Keratinocyte (primary cell): ENCODE measurements around the gene KPNA5. TPM values are rescaled to one million over a fixed set of nuclear protein-coding genes. Genes with fewer than 3 reads are reported as not detected.

Experiments used
- DNase-seq: peaks from one replicate; pipeline ENCODE4 v3.0.0-alpha.2; 2011; ENCODE audit warnings: low read depth, missing footprints, low spot score
- FAIRE-seq: peaks from 2 replicates; lab custom pipeline; 2011; peaks lifted over from hg19 to GRCh38; lab: Jason Lieb, UNC
- H2AFZ ChIP-seq: 2 replicates; pipeline ENCODE4 v1.6.0; 2012; ENCODE audit warnings: low read length, control low read depth, inconsistent platforms; ENCODE audit not compliant: control insufficient read depth
- H3K27ac ChIP-seq: 2 replicates; pipeline ENCODE4 v1.5.1; 2011; ENCODE audit warnings: low read length; ENCODE audit not compliant: control insufficient read depth, insufficient read depth
- H3K27me3 ChIP-seq: 3 replicates; pipeline ENCODE4 v1.6.0; 2011; ENCODE audit warnings: low read length; ENCODE audit not compliant: control insufficient read depth, insufficient read depth; ENCODE audit errors: extremely low read depth
- H3K36me3 ChIP-seq, 2 experiments: 2 replicates in 1 of 2; 3 replicates in 1 of 2; pipeline ENCODE4 v1.5.1; 2011; ENCODE audit warnings: low read length in 2 of 2, mild to moderate bottlenecking in 1 of 2; ENCODE audit not compliant: control insufficient read depth in 2 of 2, insufficient read depth in 2 of 2; ENCODE audit errors: extremely low read depth in 1 of 2
- H3K4me1 ChIP-seq: 3 replicates; pipeline ENCODE4 v1.5.1; 2011; ENCODE audit warnings: low read length; ENCODE audit not compliant: control insufficient read depth, insufficient read depth; ENCODE audit errors: extremely low read depth
- H3K4me2 ChIP-seq: 3 replicates; pipeline ENCODE4 v1.6.0; 2011; ENCODE audit warnings: low read depth, low read length; ENCODE audit not compliant: control insufficient read depth, insufficient read depth; ENCODE audit errors: extremely low read depth
- H3K4me3 ChIP-seq, 3 experiments: fragments of 200-600 bp in 1 of 3; sonication (generic) in 1 of 3; 2 replicates in 2 of 3; 3 replicates in 1 of 3; pipeline ENCODE4 v1.5.1; 2011 to 2016; ENCODE audit warnings: low read length in 3 of 3, mild to moderate bottlenecking in 3 of 3, control low read depth in 2 of 3, inconsistent platforms in 1 of 3, low read depth in 1 of 3, mixed read lengths in 1 of 3, mixed run types in 1 of 3, moderate library complexity in 1 of 3; ENCODE audit not compliant: control insufficient read depth in 2 of 3, insufficient read depth in 2 of 3; ENCODE audit errors: extremely low read depth in 1 of 3
- H3K79me2 ChIP-seq: 2 replicates; pipeline ENCODE4 v1.6.0; 2012; ENCODE audit warnings: low read length; ENCODE audit not compliant: control insufficient read depth, insufficient read depth
- H3K9ac ChIP-seq: 3 replicates; pipeline ENCODE4 v1.6.0; 2011; ENCODE audit warnings: low read length; ENCODE audit not compliant: control insufficient read depth, insufficient read depth; ENCODE audit errors: extremely low read depth
- H3K9me1 ChIP-seq: 3 replicates; pipeline ENCODE4 v1.6.0; 2011; ENCODE audit warnings: low read length; ENCODE audit not compliant: control insufficient read depth, insufficient read depth; ENCODE audit errors: extremely low read depth
- H3K9me3 ChIP-seq: 2 replicates; pipeline ENCODE4 v1.5.1; 2012; ENCODE audit warnings: low read depth, low read length; ENCODE audit not compliant: control insufficient read depth
- H4K20me1 ChIP-seq: 3 replicates; pipeline ENCODE4 v1.6.0; 2011; ENCODE audit warnings: low read length; ENCODE audit not compliant: control insufficient read depth, insufficient read depth; ENCODE audit errors: extremely low read depth
- CTCF ChIP-seq, 3 experiments: IDR thresholded peaks in 1 of 3; conservative IDR thresholded peaks in 1 of 3; optimal IDR thresholded peaks in 1 of 3; 2 replicates in 2 of 3; 3 replicates in 1 of 3; pipeline versions ENCODE3 to v1.5.1; 2011; ENCODE audit warnings: low read length in 3 of 3, mild to moderate bottlenecking in 3 of 3, moderate library complexity in 2 of 3, control low read depth in 1 of 3, inconsistent platforms in 1 of 3; ENCODE audit not compliant: insufficient read depth in 2 of 3; ENCODE audit errors: extremely low read depth in 1 of 3
- EZH2 ChIP-seq: IDR thresholded peaks from one replicate; pipeline ENCODE4 v1.6.1; 2012; ENCODE audit warnings: inconsistent platforms, mild to moderate bottlenecking, low read length, moderate library complexity
- dilution Hi-C: fragments of 300-500 bp; cut with MboI; formaldehyde crosslinking; loops from one replicate; pipeline ENCODE4 v1.7.0; 2020; ENCODE audit warnings: low sequenced_read_pairs; ENCODE audit not compliant: extremely low pct_ligation_motif_present
- polyA plus RNA-seq, 5 experiments: library from polyadenylated mRNA; depleted of rRNA in 3 of 5; stranded (reverse) in 3 of 5; stranded (forward) in 1 of 5; unstranded in 1 of 5; fragments of >200 nt; gene quantifications; 1 replicate in 1 of 5; 2 replicates in 3 of 5; 3 replicates in 1 of 5; pipeline versions ENCODE4 v1.2.1 to v1.2.3, GENCODE V29; 2011 to 2012; ENCODE audit warnings: missing spikeins in 2 of 5, low read depth in 1 of 5, low replicate concordance in 1 of 5

KPNA5 gene
- polyA plus RNA-seq, 1 donor (not counting 4 experiments of a cell fraction or from before 2014, with no cell fraction given), result 3.1 TPM

DNA sequence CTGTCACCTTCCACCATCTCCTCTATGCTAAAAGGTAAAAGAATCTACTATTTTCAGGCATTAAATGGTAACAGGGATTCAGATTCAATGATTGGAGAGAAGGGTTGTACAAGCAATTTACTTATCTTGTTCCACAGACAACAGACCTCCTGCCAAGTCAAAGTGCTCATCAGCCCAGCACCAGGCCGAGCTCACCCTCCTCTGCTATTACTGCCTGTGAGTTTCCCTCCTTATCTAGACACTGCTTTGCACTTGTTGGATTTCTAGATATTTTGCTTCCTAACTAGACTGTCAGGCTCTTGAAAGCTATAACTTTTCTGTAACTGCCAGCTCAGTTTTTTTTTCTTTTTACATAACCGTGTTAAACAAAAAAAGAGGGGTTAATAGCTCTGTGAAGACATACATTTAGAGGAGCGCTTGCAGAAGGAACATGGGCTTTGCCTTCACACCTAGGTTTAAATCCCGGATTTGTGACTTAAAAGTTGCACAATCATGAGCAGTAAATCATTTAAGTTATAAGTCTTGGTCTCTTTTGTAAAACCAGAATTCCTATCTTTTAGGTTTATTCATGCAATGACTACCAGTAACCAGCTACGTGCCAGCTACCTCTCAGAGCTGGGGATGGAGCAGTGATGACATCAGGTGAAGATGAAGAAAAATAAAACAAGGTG, 85.6 kb downstream of the KPNA5 start:
- no peaks in the 10 kb centered on the region for H3K9me1 ChIP-seq
- H3K4me3 ChIP-seq, result no peak overlapping the region
- no peak overlapping the region for H3K9ac ChIP-seq
- no peaks in the 10 kb centered on the region for H3K36me3 ChIP-seq
- peaks cover 31% of the 10 kb centered on the region for H3K27me3 ChIP-seq
- no peak overlapping the region for H3K27ac ChIP-seq
- peaks cover 3% of the 10 kb centered on the region for H4K20me1 ChIP-seq
- no peaks in the 10 kb centered on the region for H3K79me2 ChIP-seq
- no peaks in the 10 kb centered on the region for H3K4me1 ChIP-seq
- no peaks in the 10 kb centered on the region for H3K9me3 ChIP-seq
- dilution Hi-C loops, result no loop called here
- DNase-seq, result no peak
- no peak for FAIRE-seq
- H2AFZ ChIP-seq, result no peak overlapping the region
- no peak overlapping the region for H3K4me2 ChIP-seq
- TF ChIP-seq CTCF (optimal IDR thresholded peaks at IDR 0.05 in 1 of 3, IDR thresholded peaks at IDR 0.05 in 1 of 3, conservative IDR thresholded peaks at IDR 0.05 in 1 of 3; ENCODE audit: extremely low read depth in 1 of 3, insufficient read depth in 2 of 3, low read length in 3 of 3), result no peak
- no peak for TF ChIP-seq EZH2

DNA sequence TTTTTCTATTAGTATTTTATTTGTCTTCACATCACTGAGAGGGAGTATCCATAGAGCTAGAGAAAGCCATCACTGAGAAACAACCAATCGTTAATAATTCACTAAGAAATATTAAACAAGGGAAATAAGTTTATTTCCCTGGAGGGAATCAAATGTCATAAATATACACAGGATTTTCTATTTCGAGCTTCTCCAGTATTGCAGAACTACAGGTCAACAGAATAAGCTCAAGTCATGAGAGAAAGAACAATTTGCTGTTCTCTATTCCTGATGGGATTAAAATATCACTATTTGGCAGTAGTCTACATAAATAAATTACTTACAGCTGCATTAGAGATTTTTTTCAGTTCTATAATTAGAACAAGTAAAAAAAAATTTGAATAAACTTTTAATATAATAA, 86.7 kb downstream of the KPNA5 start:
- H3K79me2 ChIP-seq, result no peaks in the 10 kb centered on the region
- TF ChIP-seq EZH2 (no peak), CTCF (optimal IDR thresholded peaks at IDR 0.05 in 1 of 3, IDR thresholded peaks at IDR 0.05 in 1 of 3, conservative IDR thresholded peaks at IDR 0.05 in 1 of 3; ENCODE audit: extremely low read depth in 1 of 3, insufficient read depth in 2 of 3, low read length in 3 of 3) (no peak)
- peaks cover 31% of the 10 kb centered on the region for H3K27me3 ChIP-seq
- no peaks in the 10 kb centered on the region for H3K9me1 ChIP-seq
- H3K9me3 ChIP-seq, result no peaks in the 10 kb centered on the region
- H3K36me3 ChIP-seq, result no peaks in the 10 kb centered on the region
- H2AFZ ChIP-seq, result no peak overlapping the region
- DNase-seq (no peak), FAIRE-seq (no peak)
- peaks cover 3% of the 10 kb centered on the region for H4K20me1 ChIP-seq
- dilution Hi-C loops, result no loop called here
- no peak overlapping the region for H3K27ac ChIP-seq
- H3K4me3 ChIP-seq, result no peak overlapping the region
- no peak overlapping the region for H3K4me2 ChIP-seq
- H3K4me1 ChIP-seq, result no peaks in the 10 kb centered on the region
- H3K9ac ChIP-seq, result no peak overlapping the region
